OCI-M2 (cell line): Measurements from ENCODE around the gene HOXC10.

Experiments used
- DNase-seq: peaks from one replicate; lab custom pipeline; 2025; ENCODE audit not compliant: unreplicated experiment; lab: John Stamatoyannopoulos, UW

The HOXC10 gene

GRCh38 chr12:54002278-54002914 is 17.4 kb downstream of the HOXC10 start:
- DNase-seq, result no peak

GRCh38 chr12:54002915-54003389 is 18.0 kb downstream of the HOXC10 start:
- DNase-seq, result no peak

GRCh38 chr12:54003625-54004024 is 18.7 kb downstream of the HOXC10 start:
- no peak for DNase-seq

- no peak for DNase-seq
Observed at GRCh38 chr12:54004063-54004840, 19.3 kb downstream of the HOXC10 start.

- no peak for DNase-seq
Observed at GRCh38 chr12:54004841-54005530, 20.0 kb downstream of the HOXC10 start.

GRCh38 chr12:54005531-54005852 is 20.5 kb downstream of the HOXC10 start:
- DNase-seq, result no peak

GRCh38 chr12:54005853-54006558 is 21.1 kb downstream of the HOXC10 start:
- DNase-seq, result peak; percentile 25

- no peak for DNase-seq
Observed at GRCh38 chr12:54006559-54007220, 21.7 kb downstream of the HOXC10 start.

GRCh38 chr12:54007538-54008259 is 22.8 kb downstream of the HOXC10 start:
- no peak for DNase-seq

- no peak for DNase-seq
Observed at GRCh38 chr12:54008260-54008552, 23.3 kb downstream of the HOXC10 start.

GRCh38 chr12:54009171-54010052 is 24.5 kb downstream of the HOXC10 start:
- no peak for DNase-seq

- DNase-seq, result no peak
Observed at GRCh38 chr12:54010053-54010971, 25.4 kb downstream of the HOXC10 start.

GRCh38 chr12:54010972-54011664 is 26.2 kb downstream of the HOXC10 start:
- no peak for DNase-seq

GRCh38 chr12:54011665-54012532 is 27.0 kb downstream of the HOXC10 start:
- DNase-seq, result no peak

- no peak for DNase-seq
Observed at GRCh38 chr12:54012631-54013409, 27.9 kb downstream of the HOXC10 start.

GRCh38 chr12:54014377-54015017 is 29.6 kb downstream of the HOXC10 start:
- no peak for DNase-seq
